PC-3 (cell line): Measurements from ENCODE around the gene SURF6. TPM values are rescaled to one million over a fixed set of nuclear protein-coding genes. Genes with fewer than 3 reads are reported as not detected.
A peak's percentile ranks its signal among the peaks of the same experiment; 100 is the strongest.
"Not testable (repeated sequence)": the region's sequence is repeated elsewhere in the genome, so short reads cannot be mapped to it uniquely, and the experiment has no call there.

Experiments used
- ATAC-seq: fragments of 200-7000 bp; cut with Tn5 transposase; 2 replicates; pipeline ENCODE4 v1.9.1; 2020; ENCODE audit warnings: mild to moderate bottlenecking, moderate library complexity
- BruUV-seq: library from RNA; stranded (reverse); fragments of 400-500 nt; replicated peaks from 2 replicates; lab custom pipeline; 2021; lab: Mats Ljungman, UMichigan
- CTCF ChIA-PET: fragments of 300-600 bp; sonication (Branson Sonifier 250); formaldehyde crosslinking; loops from one replicate; lab custom pipeline; 2022; ENCODE audit warnings: antibody characterized with exemption; lab: Charles Lee
- POLR2A ChIA-PET: fragments of 300-600 bp; sonication (Branson Sonifier 250); formaldehyde crosslinking; loops from one replicate; lab custom pipeline; 2022; ENCODE audit warnings: antibody characterized with exemption; ENCODE audit not compliant: unreplicated experiment; lab: Charles Lee
- DNase-seq: peaks from one replicate; pipeline ENCODE4 v3.0.0-alpha.2; 2015
- H2AFZ ChIP-seq: fragments of 300-600 bp; sonication (generic); 2 replicates; pipeline ENCODE4 v1.6.0; 2016; ENCODE audit warnings: antibody characterized with exemption, low read length
- H3F3A ChIP-seq: fragments of 300-600 bp; sonication (generic); one replicate; pipeline ENCODE4 v1.6.0; 2017; ENCODE audit warnings: antibody characterized with exemption, low read length, control low read depth, mild to moderate bottlenecking; ENCODE audit not compliant: unreplicated experiment
- H3K27ac ChIP-seq: fragments of 300-600 bp; sonication (generic); 2 replicates; pipeline ENCODE4 v1.5.1; 2016; ENCODE audit warnings: mild to moderate bottlenecking, low read length
- H3K27me3 ChIP-seq: fragments of 300-600 bp; sonication (generic); 2 replicates; pipeline ENCODE4 v1.6.1; 2016; ENCODE audit warnings: low read length, mixed read lengths
- H3K36me3 ChIP-seq: fragments of 300-600 bp; sonication (generic); 2 replicates; pipeline ENCODE4 v1.6.1; 2016; ENCODE audit warnings: low read depth, mixed run types, low read length, mixed read lengths
- H3K4me1 ChIP-seq: fragments of 300-600 bp; sonication (generic); 2 replicates; pipeline ENCODE4 v1.5.1; 2016; ENCODE audit warnings: low read length; ENCODE audit not compliant: insufficient read depth
- H3K4me2 ChIP-seq: fragments of 300-600 bp; sonication (generic); 2 replicates; pipeline ENCODE4 v1.6.0; 2016; ENCODE audit warnings: low read length
- H3K4me3 ChIP-seq: fragments of 300-600 bp; sonication (generic); 2 replicates; pipeline ENCODE4 v1.5.1; 2016; ENCODE audit warnings: mild to moderate bottlenecking, low read length, mixed read lengths
- H3K79me2 ChIP-seq: fragments of 300-600 bp; sonication (generic); 2 replicates; pipeline ENCODE4 v1.6.1; 2017; ENCODE audit warnings: low read length, mixed read lengths
- H3K9ac ChIP-seq: fragments of 300-600 bp; sonication (generic); 2 replicates; pipeline ENCODE4 v1.6.0; 2016; ENCODE audit warnings: mild to moderate bottlenecking, low read length
- H3K9me2 ChIP-seq: fragments of 300-600 bp; sonication (generic); replicated peaks from 2 replicates; pipeline ENCODE4 v1.6.1; 2016; ENCODE audit warnings: mixed run types, low read length, mixed read lengths
- H3K9me3 ChIP-seq: fragments of 300-600 bp; sonication (generic); 2 replicates; pipeline ENCODE4 v1.6.1; 2016; ENCODE audit warnings: low read length, mixed read lengths
- H4K20me1 ChIP-seq: fragments of 300-600 bp; sonication (generic); 2 replicates; pipeline ENCODE4 v1.6.1; 2016; ENCODE audit warnings: low read length, mixed read lengths
- CTCF ChIP-seq: fragments of 300-600 bp; sonication (generic); conservative IDR thresholded peaks from 2 replicates; pipeline ENCODE4 v1.5.1; 2017; ENCODE audit warnings: antibody characterized with exemption, low read depth, mild to moderate bottlenecking, low read length
- EZH2 ChIP-seq: fragments of 300-600 bp; sonication (generic); IDR thresholded peaks from one replicate; pipeline ENCODE4 v1.6.1; 2017; ENCODE audit warnings: antibody characterized with exemption, mild to moderate bottlenecking, low read length; ENCODE audit not compliant: unreplicated experiment
- EZH2phosphoT487 ChIP-seq: fragments of 300-600 bp; sonication (generic); IDR thresholded peaks from 2 replicates; pipeline ENCODE4 v1.6.1; 2018; ENCODE audit warnings: mild to moderate bottlenecking, antibody characterized with exemption, low read length, borderline replicate concordance
- intact Hi-C: fragments of 100-400 bp; cut with micrococcal nuclease; formaldehyde crosslinking; loops from 2 replicates; pipeline ENCODE4 v1.9.0; 2023
- total RNA-seq: library from RNA; depleted of rRNA; stranded (reverse); fragments of >200 nt; gene quantifications from 2 replicates; pipeline ENCODE4 v1.2.3, GENCODE V29; 2014

The SURF6 gene
- total RNA-seq, 1 experiment from 2014 or later, result 28.0 TPM

GRCh38 chr9:133332381-133332730 is 3.6 kb downstream of the SURF6 start:
- Histone ChIP-seq H2AFZ (no peak overlapping the region), H3F3A (no peaks in the 10 kb centered on the region), H3K9me3 (no peaks in the 10 kb centered on the region), H3K79me2 (peaks cover 27% of the 10 kb centered on the region), H4K20me1 (no peaks in the 10 kb centered on the region), H3K27me3 (no peaks in the 10 kb centered on the region), H3K9ac (no peak overlapping the region), H3K27ac (no peak overlapping the region), H3K4me1 (peaks cover 17% of the 10 kb centered on the region), H3K9me2 (no peaks in the 10 kb centered on the region), H3K4me2 (no peak overlapping the region), H3K4me3 (no peak overlapping the region), H3K36me3 (peaks cover 23% of the 10 kb centered on the region)
- ChIA-PET POLR2A (no interaction called here), CTCF (no interaction called here)
- intact Hi-C loops, result no loop called here
- TF ChIP-seq CTCF (no peak), EZH2phosphoT487 (no peak), EZH2 (no peak)
- BruUV-seq, result no TSS peak
- ATAC-seq (no peak), DNase-seq (no peak)

- CTCF ChIA-PET, result no interaction called here
- DNase-seq, result no peak
- H3K36me3 ChIP-seq, result peaks cover 23% of the 10 kb centered on the region
These were observed 4.2 kb downstream of the SURF6 start for GRCh38 chr9:133331641-133332380.

DNA sequence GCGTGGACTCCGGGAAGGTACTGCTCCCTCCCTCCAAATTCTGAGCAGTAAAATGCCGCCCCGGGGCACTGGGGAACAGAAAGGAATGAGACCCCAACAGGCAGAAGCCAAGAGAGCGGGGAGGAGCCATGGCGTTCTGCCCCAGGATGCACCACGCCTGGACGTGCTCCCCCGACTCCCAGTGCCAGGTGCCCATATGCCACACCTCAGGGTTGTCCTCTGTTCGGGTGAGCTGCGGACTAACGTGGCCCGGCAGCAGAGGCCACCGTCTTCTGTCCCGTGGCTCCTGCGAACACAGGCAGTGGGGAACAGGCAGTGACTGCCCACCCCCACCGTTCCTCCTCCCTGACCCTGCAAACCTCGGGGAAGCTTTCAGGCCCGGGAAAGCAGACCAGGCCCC is 4.8 kb downstream of the SURF6 start:
- Histone ChIP-seq H3K9me3 (no peaks in the 10 kb centered on the region), H3K27ac (no peak overlapping the region), H3F3A (no peaks in the 10 kb centered on the region), H3K4me1 (peaks cover 12% of the 10 kb centered on the region), H3K4me3 (no peak overlapping the region), H3K9me2 (no peaks in the 10 kb centered on the region), H3K27me3 (no peaks in the 10 kb centered on the region), H3K9ac (no peak overlapping the region), H3K4me2 (no peak overlapping the region), H3K36me3 (peaks cover 23% of the 10 kb centered on the region), H2AFZ (no peak overlapping the region), H4K20me1 (no peaks in the 10 kb centered on the region), H3K79me2 (peaks cover 27% of the 10 kb centered on the region)
- ATAC-seq (no peak), DNase-seq (no peak)
- no TSS peak for BruUV-seq
- POLR2A ChIA-PET, result no interaction called here
- TF ChIP-seq EZH2 (no peak), CTCF (no peak), EZH2phosphoT487 (no peak)
- intact Hi-C loops, result no loop called here
- CTCF ChIA-PET, result interaction anchor here (1.0 kb wide), 1 partner anchor 93 kb away, joined by 3 read pairs; no protein-coding TSS in a partner anchor

More at GRCh38 chr9:133331641-133332380, 4.2 kb downstream of the SURF6 start:
- no TSS peak for BruUV-seq
- no peaks in the 10 kb centered on the region for H4K20me1 ChIP-seq
- H3F3A ChIP-seq, result no peaks in the 10 kb centered on the region
- POLR2A ChIA-PET, result no interaction called here
- H3K4me2 ChIP-seq, result no peak overlapping the region
- no peaks in the 10 kb centered on the region for H3K9me2 ChIP-seq
- no peak overlapping the region for H3K4me3 ChIP-seq
- intact Hi-C loops, result no loop called here
- ATAC-seq, result no peak
- H3K9me3 ChIP-seq, result no peaks in the 10 kb centered on the region
- H3K27ac ChIP-seq, result no peak overlapping the region
- H3K27me3 ChIP-seq, result no peaks in the 10 kb centered on the region
- H2AFZ ChIP-seq, result no peak overlapping the region
- H3K9ac ChIP-seq, result no peak overlapping the region
- no peak for TF ChIP-seq EZH2
- peaks cover 27% of the 10 kb centered on the region for H3K79me2 ChIP-seq
- peaks cover 17% of the 10 kb centered on the region for H3K4me1 ChIP-seq

DNA sequence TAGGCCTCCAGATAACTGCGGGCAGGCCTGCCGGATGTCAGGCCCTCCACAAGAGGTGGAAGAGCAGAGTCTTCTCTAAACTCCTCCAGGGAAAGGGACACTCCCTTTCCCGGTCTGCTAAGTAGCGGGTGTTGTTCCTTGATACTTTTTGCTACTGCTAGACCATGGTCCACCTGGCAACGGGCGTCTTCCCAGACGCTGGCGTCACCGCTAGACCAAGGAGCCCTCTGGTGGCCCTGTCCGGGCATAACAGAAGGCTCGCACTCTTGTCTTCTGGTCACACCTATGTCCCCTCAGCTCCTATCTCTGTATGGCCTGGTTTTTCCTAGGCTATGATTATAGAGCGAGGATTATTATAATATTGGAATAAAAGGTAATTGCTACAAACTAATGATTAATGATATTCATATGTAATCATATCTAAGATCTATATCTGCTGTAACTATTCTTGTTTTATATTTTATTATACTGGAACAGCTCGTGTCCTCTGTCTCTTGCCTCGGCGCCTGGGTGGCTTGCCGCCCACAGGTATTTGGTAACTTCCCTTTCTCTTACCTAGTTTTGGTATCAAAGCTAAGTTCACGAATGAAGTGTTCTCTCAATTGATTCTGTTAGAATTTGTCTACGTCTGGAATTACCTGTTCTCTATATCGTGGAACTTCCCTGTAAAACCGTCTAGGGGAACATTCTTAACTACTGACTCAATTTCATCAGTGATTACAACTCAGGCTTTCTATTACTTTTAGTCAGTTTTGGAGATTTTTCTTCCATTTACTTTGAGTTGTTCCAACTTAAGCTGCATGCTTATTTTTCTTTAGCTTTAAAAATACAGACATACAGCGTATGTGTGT is 6.5 kb downstream of the SURF6 start:
- BruUV-seq, result not testable (repeated sequence)

More for the DNA sequence above, 6.5 kb downstream of the SURF6 start:
- not testable (repeated sequence) for H3K4me3 ChIP-seq, H3K9me3 ChIP-seq, H2AFZ ChIP-seq, H3K27me3 ChIP-seq, H3K4me2 ChIP-seq, H3K9me2 ChIP-seq, H3K27ac ChIP-seq, H3K9ac ChIP-seq, H4K20me1 ChIP-seq, H3F3A ChIP-seq, H3K4me1 ChIP-seq
- Histone ChIP-seq H3K79me2 (peaks cover 12% of the 10 kb centered on the region), H3K36me3 (peaks cover 21% of the 10 kb centered on the region)
- CTCF ChIA-PET, result interaction anchor here (0.7 to 1.8 kb wide), 3 partner anchors 17 to 144 kb away, joined by 3 to 9 read pairs (median 7); no protein-coding TSS in a partner anchor
- DNase-seq, result peak; percentile 47
- ATAC-seq, result peak; percentile 58
- intact Hi-C loops, result loop anchor here (1.0 kb wide), 1 partner anchor 143 kb away; no protein-coding TSS in a partner anchor
- POLR2A ChIA-PET, result interaction anchor here (0.6 kb wide), 1 partner anchor 299 kb away, joined by 3 read pairs; the partner anchor contains the start of gene GTF3C5
